HepG2 (cell line): Measurements from ENCODE around the gene EFNA3. TPM values are rescaled to one million over a fixed set of nuclear protein-coding genes. Genes with fewer than 3 reads are reported as not detected.

ENCODE experiments used
- ATAC-seq: fragments of 200-7000 bp; cut with Tn5 transposase; 3 replicates; pipeline ENCODE4 v1.9.1; 2020; ENCODE audit warnings: mild to moderate bottlenecking, moderate library complexity
- BruUV-seq: library from RNA; stranded (reverse); fragments of 400-500 nt; replicated peaks from 2 replicates; lab custom pipeline; 2021; lab: Mats Ljungman, UMichigan
- CTCF ChIA-PET: fragments of 300-600 bp; formaldehyde crosslinking; extraction: SDS; loops from one replicate; lab custom pipeline; 2021; ENCODE audit warnings: low total read pairs, inconsistent platforms, low intra/inter-chr PET ratio; lab: Yijun Ruan, JAX
- POLR2A ChIA-PET: fragments of 350-600 bp; sonication (Branson Sonifier 250); formaldehyde crosslinking; loops from one replicate; lab custom pipeline; 2020; ENCODE audit warnings: antibody characterized with exemption, inconsistent platforms; lab: Yijun Ruan, JAX
- DNase-seq: peaks from one replicate; pipeline ENCODE4 v3.0.0-alpha.2; 2015; ENCODE audit warnings: low spot score
- FAIRE-seq: peaks from 3 replicates; lab custom pipeline; 2011; peaks lifted over from hg19 to GRCh38; lab: Jason Lieb, UNC
- H2AFZ ChIP-seq: one replicate; pipeline ENCODE4 v1.6.1; 2011; ENCODE audit warnings: low read length, inconsistent platforms
- H3K27ac ChIP-seq: fragments of 300-600 bp; 3 replicates; pipeline ENCODE4 v1.8.0; 2011; ENCODE audit warnings: mixed run types, mild to moderate bottlenecking, mixed read lengths, low read length, inconsistent platforms; ENCODE audit not compliant: insufficient read depth; ENCODE audit errors: extremely low read length
- H3K27me3 ChIP-seq, 2 experiments: fragments of 200-600 bp in 1 of 2; 2 replicates in 1 of 2; 3 replicates in 1 of 2; pipeline versions ENCODE4 v1.6.0 to v1.8.0; 2011; ENCODE audit warnings: low read length in 2 of 2, mild to moderate bottlenecking in 2 of 2, moderate library complexity in 2 of 2, inconsistent platforms in 1 of 2; ENCODE audit not compliant: insufficient read depth in 2 of 2, control insufficient read depth in 1 of 2
- H3K36me3 ChIP-seq, 2 experiments: fragments of 200-600 bp in 1 of 2; replicated peaks in 1 of 2; 2 replicates in 1 of 2; 3 replicates in 1 of 2; pipeline versions ENCODE4 v1.5.1 to v1.8.0; 2011; ENCODE audit warnings: low read length in 2 of 2, inconsistent platforms in 1 of 2; ENCODE audit not compliant: insufficient read depth in 2 of 2, control insufficient read depth in 1 of 2
- H3K4me1 ChIP-seq: 2 replicates; pipeline ENCODE4 v1.5.1; 2012; ENCODE audit warnings: low read length, inconsistent platforms; ENCODE audit not compliant: insufficient read depth
- H3K4me2 ChIP-seq: 2 replicates; pipeline ENCODE4 v1.6.0; 2011; ENCODE audit warnings: low read depth, low read length, inconsistent platforms
- H3K4me3 ChIP-seq, 3 experiments: fragments of 200-600 bp in 1 of 3; sonication (generic), shearing (Covaris generic) in 1 of 3; replicated peaks in 1 of 3; 2 replicates each; pipeline ENCODE4 v1.5.1; 2011 to 2016; ENCODE audit warnings: low read length in 3 of 3, inconsistent platforms in 2 of 3, low read depth in 2 of 3, mild to moderate bottlenecking in 2 of 3, control low read depth in 1 of 3, mixed read lengths in 1 of 3; ENCODE audit not compliant: insufficient read depth in 1 of 3
- H3K79me2 ChIP-seq: one replicate; pipeline ENCODE4 v1.6.1; 2011; ENCODE audit warnings: low read length, inconsistent platforms; ENCODE audit not compliant: insufficient read depth
- H3K9ac ChIP-seq: 2 replicates; pipeline ENCODE4 v1.6.0; 2011; ENCODE audit warnings: mild to moderate bottlenecking, low read depth, low read length, inconsistent platforms; ENCODE audit not compliant: insufficient read depth
- H3K9me3 ChIP-seq: 2 replicates; pipeline ENCODE4 v1.5.1; 2012; ENCODE audit warnings: mild to moderate bottlenecking, low read length
- H4K20me1 ChIP-seq: 2 replicates; pipeline ENCODE4 v1.6.0; 2011; ENCODE audit warnings: inconsistent platforms, mild to moderate bottlenecking, low read length, moderate library complexity; ENCODE audit not compliant: insufficient read depth
- ELF3 ChIP-seq: IDR thresholded peaks from 2 replicates; pipeline ENCODE4 v1.6.1; 2016; ENCODE audit warnings: missing genetic modification reagents, missing compliant biosample characterization
- GFI1 ChIP-seq: sonication (generic); formaldehyde crosslinking; IDR thresholded peaks from 2 replicates; pipeline ENCODE4 v1.5.0; 2020; ENCODE audit warnings: missing genetic modification reagents, mild to moderate bottlenecking, borderline replicate concordance
- HES4 ChIP-seq: sonication (generic); formaldehyde crosslinking; IDR thresholded peaks from 2 replicates; pipeline ENCODE4 v1.9.0; 2021; ENCODE audit warnings: mild to moderate bottlenecking, missing genetic modification reagents, borderline replicate concordance
- PREB ChIP-seq: sonication (generic); formaldehyde crosslinking; IDR thresholded peaks from 2 replicates; pipeline ENCODE4 v1.4.0; 2020; ENCODE audit warnings: missing genetic modification reagents
- SKIL ChIP-seq: sonication (generic); formaldehyde crosslinking; IDR thresholded peaks from 2 replicates; pipeline ENCODE4 v1.8.0; 2022; ENCODE audit warnings: missing genetic modification reagents, mild to moderate bottlenecking, moderate library complexity, borderline replicate concordance
- TARDBP ChIP-seq: sonication (generic); formaldehyde crosslinking; IDR thresholded peaks from 2 replicates; pipeline ENCODE4 v1.8.0; 2022; ENCODE audit warnings: mild to moderate bottlenecking, missing genetic modification reagents
- THRA ChIP-seq: sonication (generic); formaldehyde crosslinking; IDR thresholded peaks from 2 replicates; pipeline ENCODE4 v1.4.0; 2020; ENCODE audit warnings: missing genetic modification reagents, borderline replicate concordance
- ZFP62 ChIP-seq: sonication (generic); formaldehyde crosslinking; IDR thresholded peaks from 2 replicates; pipeline ENCODE4 v1.4.0; 2020; ENCODE audit warnings: missing genetic modification reagents
- ZNF225 ChIP-seq: sonication (generic); formaldehyde crosslinking; IDR thresholded peaks from 2 replicates; pipeline ENCODE4 v1.4.0; 2020; ENCODE audit warnings: mild to moderate bottlenecking, missing genetic modification reagents
- ZNF263 ChIP-seq: sonication (generic); formaldehyde crosslinking; IDR thresholded peaks from 2 replicates; pipeline ENCODE4 v1.4.0; 2020; ENCODE audit warnings: missing genetic modification reagents
- ZNF33B ChIP-seq: sonication (generic); formaldehyde crosslinking; IDR thresholded peaks from 2 replicates; pipeline ENCODE4 v1.5.1; 2020; ENCODE audit warnings: mild to moderate bottlenecking, missing genetic modification reagents
- ZNF841 ChIP-seq: sonication (generic); formaldehyde crosslinking; IDR thresholded peaks from 2 replicates; pipeline ENCODE4 v1.8.1; 2023; ENCODE audit warnings: missing genetic modification reagents, borderline replicate concordance
- ZNF879 ChIP-seq: sonication (generic); formaldehyde crosslinking; IDR thresholded peaks from 2 replicates; pipeline ENCODE4 v1.8.1; 2023; ENCODE audit warnings: missing genetic modification reagents
- ZZZ3 ChIP-seq: sonication (generic); formaldehyde crosslinking; IDR thresholded peaks from 2 replicates; pipeline ENCODE4 v1.4.0; 2020; ENCODE audit warnings: missing genetic modification reagents, mild to moderate bottlenecking, borderline replicate concordance
- WGBS: methylation state at CpG from one replicate; pipeline ENCODE4 v1.1.6; 2017; ENCODE audit warnings: low lambda C conversion rate; 5-methylcytosine and 5-hydroxymethylcytosine counted together
- in situ Hi-C: cut with HindIII; loops from 2 replicates; pipeline ENCODE4 v1.10.0; 2017; ENCODE audit warnings: low pct_unique_long_range_greater_than_20kb; ENCODE audit not compliant: extremely low pct_ligation_motif_present
- intact Hi-C: fragments of 100-400 bp; cut with micrococcal nuclease; formaldehyde crosslinking; loops from one replicate; pipeline ENCODE4 v1.10.0; 2022; ENCODE audit not compliant: unreplicated experiment
- polyA plus RNA-seq, 8 experiments: library from polyadenylated mRNA; depleted of rRNA in 3 of 8; stranded (reverse) in 7 of 8; unstranded in 1 of 8; fragments of >200 nt; fragmentation: Illumina TruSeq in 4 of 8; extraction: Trizol in 4 of 8; gene quantifications; 2 replicates each; pipeline versions ENCODE4 v1.2.1 to v1.2.3, GENCODE V29; 2011 to 2016; ENCODE audit warnings: low read depth in 4 of 8, missing spikeins in 1 of 8, mixed read lengths in 1 of 8; ENCODE audit not compliant: insufficient read depth in 1 of 8
- total RNA-seq, 5 experiments: library from RNA; depleted of rRNA; stranded (reverse); fragments of >200 nt; fragmentation: Illumina TruSeq; extraction: Trizol; gene quantifications; 2 replicates each; pipeline ENCODE4 v1.2.3, GENCODE V29; 2016; ENCODE audit warnings: low read depth in 1 of 5

The EFNA3 gene
- total and polyA plus RNA-seq, 2 of the 13 experiments (the other 11 are each of a cell fraction or from before 2014, with no cell fraction given): 1.0 to 5.7 TPM

GRCh38 chr1:155034318-155035208 is 44.1 kb upstream of the EFNA3 start (continued):
- no peak for TF ChIP-seq SKIL (CRISPR knock-in tag)
- TF ChIP-seq, all 625 proteins: peak for 0

GRCh38 chr1:155035936-155036335 is 42.7 kb upstream of the EFNA3 start:
- H4K20me1 ChIP-seq: no peaks in the 10 kb centered on the region
- WGBS: 52% methylated on average over 2 of the region's 2 CpGs
- H3K79me2 ChIP-seq: no peaks in the 10 kb centered on the region
- no peaks in the 10 kb centered on the region for H3K36me3 ChIP-seq
- no TSS peak for BruUV-seq
- CTCF ChIA-PET: no interaction called here
- no peak overlapping the region for H3K27ac ChIP-seq
- no peak overlapping the region for H2AFZ ChIP-seq
- intact Hi-C loops: no loop called here
- FAIRE-seq (no peak), DNase-seq (no peak), ATAC-seq (no peak)
- no peak overlapping the region for H3K4me2 ChIP-seq
- no peak overlapping the region for H3K4me3 ChIP-seq
- no peaks in the 10 kb centered on the region for H3K9me3 ChIP-seq
- H3K4me1 ChIP-seq: peaks cover 24% of the 10 kb centered on the region
- in situ Hi-C loops: no loop called here
- no peak overlapping the region for H3K9ac ChIP-seq
- POLR2A ChIA-PET: no interaction called here
- H3K27me3 ChIP-seq: peaks cover 9 to 53% of the 10 kb centered on the region in 2 experiments
- TF ChIP-seq PREB: no peak
- TF ChIP-seq ZNF263 (CRISPR knock-in tag): no peak
- TF ChIP-seq ELF3 (CRISPR knock-in tag): no peak
- TF ChIP-seq ZNF225 (CRISPR knock-in tag): no peak
- no peak for TF ChIP-seq TARDBP (CRISPR knock-in tag)
- no peak for TF ChIP-seq GFI1 (CRISPR knock-in tag)
- TF ChIP-seq ZNF33B (CRISPR knock-in tag): no peak
- TF ChIP-seq ZNF841 (CRISPR knock-in tag): no peak
- no peak for TF ChIP-seq THRA (CRISPR knock-in tag)
- TF ChIP-seq ZNF879 (CRISPR knock-in tag): no peak
- no peak for TF ChIP-seq ZZZ3
- TF ChIP-seq HES4 (CRISPR knock-in tag): no peak
- TF ChIP-seq ZFP62: no peak
